Neural crest cell (in vitro differentiated cells): ENCODE results near the gene SLIT3. TPM values are rescaled to one million over a fixed set of nuclear protein-coding genes. Genes with fewer than 3 reads are reported as not detected.

Experiments
- DNase-seq: peaks from one replicate; pipeline ENCODE4 v3.0.0; 2021; ENCODE audit warnings: low read depth, mixed read lengths, low spot score
- H3K27ac Mint-ChIP-seq: one replicate; pipeline ENCODE4 v1.8.0; 2021; ENCODE audit warnings: mild to moderate bottlenecking, mixed read lengths; ENCODE audit not compliant: unreplicated experiment
- H3K27me3 Mint-ChIP-seq: 2 replicates; pipeline ENCODE4 v1.8.0; 2021; ENCODE audit warnings: low read depth, mild to moderate bottlenecking, mixed read lengths
- H3K36me3 Mint-ChIP-seq: 2 replicates; pipeline ENCODE4 v1.8.0; 2021; ENCODE audit warnings: low read depth, mild to moderate bottlenecking, mixed read lengths
- H3K4me1 Mint-ChIP-seq: 2 replicates; pipeline ENCODE4 v1.8.0; 2021; ENCODE audit warnings: mixed read lengths
- H3K4me3 Mint-ChIP-seq: one replicate; pipeline ENCODE4 v1.8.0; 2021; ENCODE audit warnings: mild to moderate bottlenecking, mixed read lengths
- H3K9me3 Mint-ChIP-seq: 2 replicates; pipeline ENCODE4 v1.8.0; 2021; ENCODE audit warnings: mixed read lengths
- CTCF ChIP-seq: fragments of 200-600 bp; sonication (generic); conservative IDR thresholded peaks from 2 replicates; pipeline ENCODE4 v1.5.0; 2021; ENCODE audit warnings: antibody characterized with exemption, mild to moderate bottlenecking
- total RNA-seq: library from RNA; stranded (reverse); gene quantifications from 2 replicates; pipeline ENCODE4 v1.2.1, GENCODE V29; 2021

Gene SLIT3
- total RNA-seq, 1 donor from 2014 or later, result 13.3 TPM

- Mint-ChIP-seq H3K4me1 (peaks cover 22% of the 10 kb centered on the region), H3K27me3 (no peaks in the 10 kb centered on the region), H3K36me3 (no peaks in the 10 kb centered on the region), H3K9me3 (no peaks in the 10 kb centered on the region), H3K4me3 (no peak overlapping the region), H3K27ac (no peak overlapping the region)
- no peak for TF ChIP-seq CTCF
- no peak for DNase-seq
These were observed 178.0 kb downstream of the SLIT3 start for GRCh38 chr5:169122951-169123350.

GRCh38 chr5:169121630-169122420, 179.1 kb downstream of the SLIT3 start:
- Mint-ChIP-seq H3K27me3 (no peaks in the 10 kb centered on the region), H3K36me3 (no peaks in the 10 kb centered on the region), H3K4me3 (no peak overlapping the region), H3K9me3 (no peaks in the 10 kb centered on the region), H3K27ac (no peak overlapping the region), H3K4me1 (peaks cover 13% of the 10 kb centered on the region)
- no peak for TF ChIP-seq CTCF
- DNase-seq, result no peak

- Mint-ChIP-seq H3K9me3 (no peaks in the 10 kb centered on the region), H3K27ac (no peak overlapping the region), H3K4me3 (no peak overlapping the region), H3K27me3 (no peaks in the 10 kb centered on the region), H3K36me3 (no peaks in the 10 kb centered on the region), H3K4me1 (no peaks in the 10 kb centered on the region)
- no peak for DNase-seq
- TF ChIP-seq CTCF, result no peak
These were observed 181.5 kb downstream of the SLIT3 start for GRCh38 chr5:169119288-169120048.

GRCh38 chr5:169116961-169117461, 183.9 kb downstream of the SLIT3 start:
- Mint-ChIP-seq H3K4me3 (no peak overlapping the region), H3K27ac (no peak overlapping the region), H3K4me1 (peaks cover 5% of the 10 kb centered on the region), H3K36me3 (no peaks in the 10 kb centered on the region), H3K27me3 (no peaks in the 10 kb centered on the region), H3K9me3 (no peaks in the 10 kb centered on the region)
- TF ChIP-seq CTCF, result peak; percentile 22
- DNase-seq, result no peak

- TF ChIP-seq CTCF, result no peak
- H3K4me3 Mint-ChIP-seq, result no peak overlapping the region
These were observed 185.3 kb downstream of the SLIT3 start for GRCh38 chr5:169115461-169116124.

More at GRCh38 chr5:169115461-169116124, 185.3 kb downstream of the SLIT3 start:
- no peaks in the 10 kb centered on the region for H3K9me3 Mint-ChIP-seq
- H3K27ac Mint-ChIP-seq, result no peak overlapping the region
- H3K36me3 Mint-ChIP-seq, result no peaks in the 10 kb centered on the region
- H3K4me1 Mint-ChIP-seq, result peaks cover 9% of the 10 kb centered on the region
- no peak for DNase-seq
- no peaks in the 10 kb centered on the region for H3K27me3 Mint-ChIP-seq
